HEK293 (cell line): ENCODE results near the gene KLC1.

ENCODE experiments used
- EGR2 ChIP-seq: fragments of 450-650 bp; formaldehyde crosslinking; IDR thresholded peaks from 2 replicates; pipeline ENCODE4 v1.5.1; 2016; ENCODE audit warnings: low read depth, missing biosample characterization, missing genetic modification characterization
- GLIS1 ChIP-seq: fragments of 450-650 bp; formaldehyde crosslinking; IDR thresholded peaks from 2 replicates; pipeline ENCODE4 v1.5.1; 2016; ENCODE audit warnings: missing biosample characterization, missing genetic modification characterization
- HIC1 ChIP-seq: fragments of 450-650 bp; formaldehyde crosslinking; IDR thresholded peaks from 2 replicates; pipeline ENCODE4 v1.5.1; 2016; ENCODE audit warnings: missing biosample characterization, missing genetic modification characterization
- PRDM1 ChIP-seq: fragments of 450-650 bp; formaldehyde crosslinking; IDR thresholded peaks from 2 replicates; pipeline ENCODE4; 2016; ENCODE audit warnings: missing biosample characterization, missing genetic modification characterization
- SP7 ChIP-seq: fragments of 450-650 bp; formaldehyde crosslinking; IDR thresholded peaks from 2 replicates; pipeline ENCODE4 v1.5.1; 2016; ENCODE audit warnings: missing biosample characterization, missing genetic modification characterization
- ZEB2 ChIP-seq: fragments of 450-650 bp; formaldehyde crosslinking; IDR thresholded peaks from 2 replicates; pipeline ENCODE4 v1.5.1; 2016; ENCODE audit warnings: missing biosample characterization, missing genetic modification characterization
- ZFHX2 ChIP-seq: fragments of 450-650 bp; formaldehyde crosslinking; conservative IDR thresholded peaks from 2 replicates; pipeline ENCODE4 v1.5.1; 2016; ENCODE audit warnings: missing biosample characterization, missing genetic modification characterization
- ZNF133 ChIP-seq: fragments of 450-650 bp; formaldehyde crosslinking; IDR thresholded peaks from 2 replicates; pipeline ENCODE4 v1.5.1; 2016; ENCODE audit warnings: missing biosample characterization, missing genetic modification characterization
- ZNF24 ChIP-seq: fragments of 450-650 bp; formaldehyde crosslinking; IDR thresholded peaks from 2 replicates; pipeline ENCODE4 v1.5.1; 2016; ENCODE audit warnings: missing biosample characterization, missing genetic modification characterization
- ZNF274 ChIP-seq, 2 experiments: fragments of 200-500 bp in 1 of 2; fragments of 450-650 bp in 1 of 2; sonication (Bioruptor generic) in 1 of 2; formaldehyde crosslinking in 1 of 2; IDR thresholded peaks; 2 replicates each; pipeline versions ENCODE4 v1.5.1 to v1.6.1; 2014 to 2016; ENCODE audit warnings: borderline replicate concordance in 1 of 2, inconsistent platforms in 1 of 2, low read length in 1 of 2, missing biosample characterization in 1 of 2, missing genetic modification characterization in 1 of 2
- ZNF366 ChIP-seq: fragments of 450-650 bp; formaldehyde crosslinking; conservative IDR thresholded peaks from 2 replicates; pipeline ENCODE4 v1.5.1; 2016; ENCODE audit warnings: missing biosample characterization, missing genetic modification characterization
- ZNF473 ChIP-seq: fragments of 450-650 bp; formaldehyde crosslinking; IDR thresholded peaks from 2 replicates; pipeline ENCODE4 v1.5.1; 2017; ENCODE audit warnings: missing biosample characterization, missing genetic modification characterization
- ZNF629 ChIP-seq: fragments of 450-650 bp; formaldehyde crosslinking; IDR thresholded peaks from 2 replicates; pipeline ENCODE4 v1.5.1; 2017; ENCODE audit warnings: missing biosample characterization, missing genetic modification characterization
- ZSCAN16 ChIP-seq: fragments of 450-650 bp; formaldehyde crosslinking; IDR thresholded peaks from 2 replicates; pipeline ENCODE4 v1.5.1; 2016; ENCODE audit warnings: missing biosample characterization, missing genetic modification characterization
- TF ChIP-seq, protein P1 (sequence below): fragments of 450-650 bp; formaldehyde crosslinking; IDR thresholded peaks from 2 replicates; pipeline ENCODE4 v1.5.1; 2016; ENCODE audit warnings: missing biosample characterization, missing genetic modification characterization
- TF ChIP-seq, protein P2 (sequence below): fragments of 450-650 bp; formaldehyde crosslinking; IDR thresholded peaks from 2 replicates; pipeline ENCODE4 v1.5.1; 2016; ENCODE audit warnings: missing biosample characterization, missing genetic modification characterization
- TF ChIP-seq, protein P3 (sequence below): fragments of 450-650 bp; formaldehyde crosslinking; IDR thresholded peaks from 2 replicates; pipeline ENCODE4 v1.5.1; 2016; ENCODE audit warnings: missing biosample characterization, missing genetic modification characterization
- TF ChIP-seq, protein P4 (sequence below): fragments of 450-650 bp; formaldehyde crosslinking; IDR thresholded peaks from 2 replicates; pipeline ENCODE4 v1.5.1; 2016; ENCODE audit warnings: missing biosample characterization, missing genetic modification characterization, low read depth
- TF ChIP-seq, protein P5 (sequence below): fragments of 450-650 bp; formaldehyde crosslinking; IDR thresholded peaks from 2 replicates; pipeline ENCODE4 v1.5.1; 2016; ENCODE audit warnings: missing biosample characterization, missing genetic modification characterization

KLC1 gene

DNA sequence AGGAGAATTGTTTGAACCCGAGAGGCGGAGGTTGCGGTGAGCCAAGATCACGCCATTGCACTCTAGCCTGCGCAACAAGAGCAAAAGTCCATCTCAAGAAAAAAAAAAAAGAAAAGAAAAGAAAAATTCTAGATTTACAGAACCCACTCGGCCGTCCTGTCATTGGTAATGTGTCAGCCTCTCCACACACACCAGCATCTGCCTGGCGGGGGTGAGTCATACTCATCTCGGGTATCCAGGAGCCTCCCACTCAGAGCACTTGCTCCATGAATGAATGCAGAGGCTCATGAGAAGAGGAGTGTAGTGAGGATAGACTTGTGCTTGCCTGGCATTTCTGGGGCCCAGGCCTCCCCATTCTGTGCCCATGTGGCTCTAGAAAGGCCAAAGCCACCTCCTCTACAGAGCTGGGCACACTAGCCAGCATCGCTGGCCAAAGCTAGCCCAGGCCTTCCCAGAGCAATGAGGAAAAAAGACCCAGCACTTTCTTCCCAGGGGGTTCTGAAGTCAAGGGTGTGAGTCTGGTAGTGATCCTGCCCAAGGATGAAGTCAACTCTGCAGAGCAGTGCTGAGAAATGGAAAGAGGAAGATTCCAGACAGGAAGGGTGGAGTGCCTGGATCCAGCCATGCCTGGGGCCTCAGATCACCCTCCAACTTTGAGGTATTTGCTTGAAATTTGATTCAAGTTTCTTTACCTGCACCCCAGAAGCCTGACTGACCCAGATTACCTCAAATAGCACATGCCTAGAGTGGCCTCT is 31.2 kb upstream of the KLC1 start (continued):
- TF ChIP-seq SP7: peak; percentile 58
- no peak for TF ChIP-seq ZSCAN16 (tag by site-specific recombination)
- no peak for TF ChIP-seq ZNF274 (IDR thresholded peaks at IDR 0.05; ENCODE audit: low read length)
- no peak for TF ChIP-seq ZNF274 (tag by site-specific recombination; IDR thresholded peaks at IDR 0.05; ENCODE audit: borderline replicate concordance)
- TF ChIP-seq HIC1 (tag by site-specific recombination): no peak
- TF ChIP-seq, protein P1, sequence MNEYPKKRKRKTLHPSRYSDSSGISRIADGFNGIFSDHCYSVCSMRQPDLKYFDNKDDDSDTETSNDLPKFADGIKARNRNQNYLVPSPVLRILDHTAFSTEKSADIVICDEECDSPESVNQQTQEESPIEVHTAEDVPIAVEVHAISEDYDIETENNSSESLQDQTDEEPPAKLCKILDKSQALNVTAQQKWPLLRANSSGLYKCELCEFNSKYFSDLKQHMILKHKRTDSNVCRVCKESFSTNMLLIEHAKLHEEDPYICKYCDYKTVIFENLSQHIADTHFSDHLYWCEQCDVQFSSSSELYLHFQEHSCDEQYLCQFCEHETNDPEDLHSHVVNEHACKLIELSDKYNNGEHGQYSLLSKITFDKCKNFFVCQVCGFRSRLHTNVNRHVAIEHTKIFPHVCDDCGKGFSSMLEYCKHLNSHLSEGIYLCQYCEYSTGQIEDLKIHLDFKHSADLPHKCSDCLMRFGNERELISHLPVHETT (tag by site-specific recombination): 0 out of 2 replicates have a peak, but pooled peaks have one; percentile 30
- peak; percentile 69; the same call in 1 of the 2 replicates for TF ChIP-seq EGR2 (tag by site-specific recombination)
- TF ChIP-seq ZNF24 (tag by site-specific recombination): peak; percentile 89; the same call in 1 of the 2 replicates
- peak; percentile 82 for TF ChIP-seq ZFHX2
- TF ChIP-seq ZEB2 (tag by site-specific recombination): peak; percentile 62; the same call in 1 of the 2 replicates
- peak; percentile 48; the same call in 1 of the 2 replicates for TF ChIP-seq ZNF366
- no peak for TF ChIP-seq ZNF473 (tag by site-specific recombination)
- TF ChIP-seq ZNF133 (tag by site-specific recombination): no peak
- TF ChIP-seq, protein P2, sequence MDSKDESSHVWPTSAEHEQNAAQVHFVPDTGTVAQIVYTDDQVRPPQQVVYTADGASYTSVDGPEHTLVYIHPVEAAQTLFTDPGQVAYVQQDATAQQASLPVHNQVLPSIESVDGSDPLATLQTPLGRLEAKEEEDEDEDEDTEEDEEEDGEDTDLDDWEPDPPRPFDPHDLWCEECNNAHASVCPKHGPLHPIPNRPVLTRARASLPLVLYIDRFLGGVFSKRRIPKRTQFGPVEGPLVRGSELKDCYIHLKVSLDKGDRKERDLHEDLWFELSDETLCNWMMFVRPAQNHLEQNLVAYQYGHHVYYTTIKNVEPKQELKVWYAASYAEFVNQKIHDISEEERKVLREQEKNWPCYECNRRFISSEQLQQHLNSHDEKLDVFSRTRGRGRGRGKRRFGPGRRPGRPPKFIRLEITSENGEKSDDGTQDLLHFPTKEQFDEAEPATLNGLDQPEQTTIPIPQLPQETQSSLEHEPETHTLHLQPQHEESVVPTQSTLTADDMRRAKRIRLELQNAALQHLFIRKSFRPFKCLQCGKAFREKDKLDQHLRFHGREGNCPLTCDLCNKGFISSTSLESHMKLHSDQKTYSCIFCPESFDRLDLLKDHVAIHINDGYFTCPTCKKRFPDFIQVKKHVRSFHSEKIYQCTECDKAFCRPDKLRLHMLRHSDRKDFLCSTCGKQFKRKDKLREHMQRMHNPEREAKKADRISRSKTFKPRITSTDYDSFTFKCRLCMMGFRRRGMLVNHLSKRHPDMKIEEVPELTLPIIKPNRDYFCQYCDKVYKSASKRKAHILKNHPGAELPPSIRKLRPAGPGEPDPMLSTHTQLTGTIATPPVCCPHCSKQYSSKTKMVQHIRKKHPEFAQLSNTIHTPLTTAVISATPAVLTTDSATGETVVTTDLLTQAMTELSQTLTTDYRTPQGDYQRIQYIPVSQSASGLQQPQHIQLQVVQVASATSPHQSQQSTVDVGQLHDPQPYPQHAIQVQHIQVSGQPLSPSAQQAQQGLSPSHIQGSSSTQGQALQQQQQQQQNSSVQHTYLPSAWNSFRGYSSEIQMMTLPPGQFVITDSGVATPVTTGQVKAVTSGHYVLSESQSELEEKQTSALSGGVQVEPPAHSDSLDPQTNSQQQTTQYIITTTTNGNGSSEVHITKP: peak; percentile 57; the same call in 1 of the 2 replicates
- peak; percentile 60; the same call in 1 of the 2 replicates for TF ChIP-seq PRDM1 (tag by site-specific recombination)
- TF ChIP-seq ZNF629 (tag by site-specific recombination): no peak
- TF ChIP-seq, protein P3, sequence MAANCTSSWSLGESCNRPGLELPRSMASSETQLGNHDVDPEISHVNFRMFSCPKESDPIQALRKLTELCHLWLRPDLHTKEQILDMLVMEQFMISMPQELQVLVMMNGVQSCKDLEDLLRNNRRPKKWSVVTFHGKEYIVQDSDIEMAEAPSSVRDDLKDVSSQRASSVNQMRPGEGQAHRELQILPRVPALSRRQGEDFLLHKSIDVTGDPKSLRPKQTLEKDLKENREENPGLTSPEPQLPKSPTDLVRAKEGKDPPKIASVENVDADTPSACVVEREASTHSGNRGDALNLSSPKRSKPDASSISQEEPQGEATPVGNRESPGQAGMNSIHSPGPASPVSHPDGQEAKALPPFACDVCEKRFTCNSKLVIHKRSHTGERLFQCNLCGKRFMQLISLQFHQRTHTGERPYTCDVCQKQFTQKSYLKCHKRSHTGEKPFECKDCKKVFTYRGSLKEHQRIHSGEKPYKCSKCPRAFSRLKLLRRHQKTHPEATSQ: no peak
- peak; percentile 34; the same call in 1 of the 2 replicates for TF ChIP-seq GLIS1 (tag by site-specific recombination)
- TF ChIP-seq, protein P4, sequence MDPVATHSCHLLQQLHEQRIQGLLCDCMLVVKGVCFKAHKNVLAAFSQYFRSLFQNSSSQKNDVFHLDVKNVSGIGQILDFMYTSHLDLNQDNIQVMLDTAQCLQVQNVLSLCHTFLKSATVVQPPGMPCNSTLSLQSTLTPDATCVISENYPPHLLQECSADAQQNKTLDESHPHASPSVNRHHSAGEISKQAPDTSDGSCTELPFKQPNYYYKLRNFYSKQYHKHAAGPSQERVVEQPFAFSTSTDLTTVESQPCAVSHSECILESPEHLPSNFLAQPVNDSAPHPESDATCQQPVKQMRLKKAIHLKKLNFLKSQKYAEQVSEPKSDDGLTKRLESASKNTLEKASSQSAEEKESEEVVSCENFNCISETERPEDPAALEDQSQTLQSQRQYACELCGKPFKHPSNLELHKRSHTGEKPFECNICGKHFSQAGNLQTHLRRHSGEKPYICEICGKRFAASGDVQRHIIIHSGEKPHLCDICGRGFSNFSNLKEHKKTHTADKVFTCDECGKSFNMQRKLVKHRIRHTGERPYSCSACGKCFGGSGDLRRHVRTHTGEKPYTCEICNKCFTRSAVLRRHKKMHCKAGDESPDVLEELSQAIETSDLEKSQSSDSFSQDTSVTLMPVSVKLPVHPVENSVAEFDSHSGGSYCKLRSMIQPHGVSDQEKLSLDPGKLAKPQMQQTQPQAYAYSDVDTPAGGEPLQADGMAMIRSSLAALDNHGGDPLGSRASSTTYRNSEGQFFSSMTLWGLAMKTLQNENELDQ (tag by site-specific recombination): no peak
- TF ChIP-seq, protein P5, sequence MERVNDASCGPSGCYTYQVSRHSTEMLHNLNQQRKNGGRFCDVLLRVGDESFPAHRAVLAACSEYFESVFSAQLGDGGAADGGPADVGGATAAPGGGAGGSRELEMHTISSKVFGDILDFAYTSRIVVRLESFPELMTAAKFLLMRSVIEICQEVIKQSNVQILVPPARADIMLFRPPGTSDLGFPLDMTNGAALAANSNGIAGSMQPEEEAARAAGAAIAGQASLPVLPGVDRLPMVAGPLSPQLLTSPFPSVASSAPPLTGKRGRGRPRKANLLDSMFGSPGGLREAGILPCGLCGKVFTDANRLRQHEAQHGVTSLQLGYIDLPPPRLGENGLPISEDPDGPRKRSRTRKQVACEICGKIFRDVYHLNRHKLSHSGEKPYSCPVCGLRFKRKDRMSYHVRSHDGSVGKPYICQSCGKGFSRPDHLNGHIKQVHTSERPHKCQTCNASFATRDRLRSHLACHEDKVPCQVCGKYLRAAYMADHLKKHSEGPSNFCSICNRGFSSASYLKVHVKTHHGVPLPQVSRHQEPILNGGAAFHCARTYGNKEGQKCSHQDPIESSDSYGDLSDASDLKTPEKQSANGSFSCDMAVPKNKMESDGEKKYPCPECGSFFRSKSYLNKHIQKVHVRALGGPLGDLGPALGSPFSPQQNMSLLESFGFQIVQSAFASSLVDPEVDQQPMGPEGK (tag by site-specific recombination): 0 out of 2 replicates have a peak, but pooled peaks have one; percentile 24
